GM20000 (cell line): ENCODE measurements around the gene EFHC1.

Experiments
- DNase-seq: peaks from one replicate; pipeline ENCODE4 v3.0.0; 2012; ENCODE audit warnings: low spot score
- CTCF ChIP-seq: IDR thresholded peaks from 2 replicates; pipeline ENCODE4 v1.5.1; 2012; ENCODE audit warnings: mild to moderate bottlenecking, control low read depth; ENCODE audit errors: extremely low read depth, missing control alignments

The EFHC1 gene

GRCh38 chr6:52551483-52552277 lies 131.5 kb downstream of the EFHC1 start:
- DNase-seq: no peak
- TF ChIP-seq CTCF: no peak

GRCh38 chr6:52552278-52552643 lies 132.1 kb downstream of the EFHC1 start:
- TF ChIP-seq CTCF: no peak
- no peak for DNase-seq

GRCh38 chr6:52553158-52553557 lies 133.0 kb downstream of the EFHC1 start:
- no peak for TF ChIP-seq CTCF
- no peak for DNase-seq

- no peak for TF ChIP-seq CTCF
- no peak for DNase-seq
These were observed 133.6 kb downstream of the EFHC1 start for GRCh38 chr6:52553719-52554118.

GRCh38 chr6:52554684-52555280 lies 134.6 kb downstream of the EFHC1 start:
- no peak for DNase-seq
- TF ChIP-seq CTCF: no peak

- DNase-seq: no peak
- no peak for TF ChIP-seq CTCF
These were observed 135.5 kb downstream of the EFHC1 start for GRCh38 chr6:52555518-52556233.

GRCh38 chr6:52557389-52558265 lies 137.5 kb downstream of the EFHC1 start:
- DNase-seq: no peak
- no peak for TF ChIP-seq CTCF
